ENCODE data around the gene EHD1. TPM values are rescaled to one million over a fixed set of nuclear protein-coding genes. Genes with fewer than 3 reads are reported as not detected.

Gene EHD1
- total RNA-seq, 6 donors from 2014 or later, result 43.0 to 167 (median 103) TPM

GRCh38 chr11:64839887-64840782, 38.3 kb downstream of the EHD1 start:
- ATAC-seq (ENCODE audit: low FRiP score in 2 of 2), result no peak
- H3K27me3 ChIP-seq, result no peaks in the 10 kb centered on the region
- H3K9me3 ChIP-seq, result no peaks in the 10 kb centered on the region
- 89 to 95% methylated on average over 17 to 24 of the region's 24 CpGs for WGBS, 2 donors
- DNase-seq, result peak in 1 of 2 donors; percentile 75
- peaks cover 0 to 32% (median 19%) of the 10 kb centered on the region in 4 donors for H3K36me3 ChIP-seq
- TF ChIP-seq POLR2AphosphoS5 (IDR thresholded peaks at IDR 0.05) (no peak), EP300 (IDR thresholded peaks at IDR 0.05) (no peak), CTCF (IDR thresholded peaks at IDR 0.05) (no peak), POLR2A (IDR thresholded peaks at IDR 0.05) (no peak)
- peaks cover 5 to 28% (median 21%) of the 10 kb centered on the region in 4 donors for H3K4me1 ChIP-seq
- no peak overlapping the region for H3K27ac ChIP-seq
- no peak overlapping the region for H3K4me3 ChIP-seq

- H3K36me3 ChIP-seq, result peaks cover 0 to 36% (median 22%) of the 10 kb centered on the region in 4 donors
- DNase-seq (no peak), ATAC-seq (ENCODE audit: low FRiP score in 2 of 2) (no peak)
- 92 to 95% methylated on average over 5 to 13 of the region's 13 CpGs for WGBS, 2 donors
- no peak overlapping the region for H3K27ac ChIP-seq
- no peaks in the 10 kb centered on the region for H3K27me3 ChIP-seq
- H3K4me3 ChIP-seq, result no peak overlapping the region
- no peak for TF ChIP-seq EP300 (IDR thresholded peaks at IDR 0.05)
- no peak for TF ChIP-seq POLR2A (IDR thresholded peaks at IDR 0.05)
- no peak for TF ChIP-seq POLR2AphosphoS5 (IDR thresholded peaks at IDR 0.05)
- no peak for TF ChIP-seq CTCF (IDR thresholded peaks at IDR 0.05)
- no peaks in the 10 kb centered on the region for H3K9me3 ChIP-seq
- H3K4me1 ChIP-seq, result peaks cover 0 to 22% (median 16%) of the 10 kb centered on the region in 4 donors
Observed at GRCh38 chr11:64839335-64839734, 39.1 kb downstream of the EHD1 start.

- ATAC-seq (ENCODE audit: low FRiP score in 2 of 2) (no peak), DNase-seq (peak in 1 of 2 donors; percentile 49)
- WGBS, 2 donors, result 91 to 93% methylated on average over 13 to 28 of the region's 28 CpGs
Observed at GRCh38 chr11:64838600-64839334, 39.7 kb downstream of the EHD1 start.

GRCh38 chr11:64837887-64838351, 40.5 kb downstream of the EHD1 start:
- H3K27ac ChIP-seq, result no peak overlapping the region
- H3K27me3 ChIP-seq, result no peaks in the 10 kb centered on the region
- H3K4me3 ChIP-seq, result no peak overlapping the region
- peaks cover 0 to 9% (median 7%) of the 10 kb centered on the region in 4 donors for H3K4me1 ChIP-seq
- H3K36me3 ChIP-seq, result peaks cover 0 to 50% (median 29%) of the 10 kb centered on the region in 4 donors
- 94 to 96% methylated on average over 6 to 9 of the region's 10 CpGs for WGBS, 2 donors
- ATAC-seq (ENCODE audit: low FRiP score in 2 of 2) (no peak), DNase-seq (peak in 1 of 2 donors; percentile 57)
- TF ChIP-seq POLR2AphosphoS5 (IDR thresholded peaks at IDR 0.05) (no peak), EP300 (IDR thresholded peaks at IDR 0.05) (no peak), POLR2A (IDR thresholded peaks at IDR 0.05) (no peak), CTCF (IDR thresholded peaks at IDR 0.05) (no peak)
- H3K9me3 ChIP-seq, result no peaks in the 10 kb centered on the region

More at GRCh38 chr11:64838600-64839334, 39.7 kb downstream of the EHD1 start:
- Histone ChIP-seq H3K27me3 (no peaks in the 10 kb centered on the region), H3K4me1 (peaks cover 0 to 17% (median 11%) of the 10 kb centered on the region in 4 donors), H3K9me3 (no peaks in the 10 kb centered on the region), H3K27ac (no peak overlapping the region), H3K4me3 (no peak overlapping the region), H3K36me3 (peaks cover 0 to 41% (median 25%) of the 10 kb centered on the region in 4 donors)
- TF ChIP-seq POLR2AphosphoS5 (IDR thresholded peaks at IDR 0.05) (no peak), EP300 (IDR thresholded peaks at IDR 0.05) (no peak)

Measured in upper lobe of left lung (tissue), 6 donors.